H7 (cell line): ENCODE data around the gene WWC1. TPM values are rescaled to one million over a fixed set of nuclear protein-coding genes. Genes with fewer than 3 reads are reported as not detected.
"Not testable (repeated sequence)": the region's sequence is repeated elsewhere in the genome, so short reads cannot be mapped to it uniquely, and the experiment has no call there.

Experiments
- DNase-seq: peaks from one replicate; pipeline ENCODE4 v3.0.0; 2012
- H3K27me3 ChIP-seq: 2 replicates; pipeline ENCODE4 v1.6.0; 2011; ENCODE audit warnings: mild to moderate bottlenecking, low read length; ENCODE audit not compliant: control insufficient read depth, insufficient read depth
- H3K36me3 ChIP-seq: replicated peaks from 2 replicates; pipeline ENCODE4 v1.5.1; 2011; ENCODE audit warnings: low read length; ENCODE audit not compliant: control insufficient read depth, insufficient read depth
- H3K4me3 ChIP-seq: 2 replicates; pipeline ENCODE4 v1.5.1; 2011; ENCODE audit warnings: low read depth, mild to moderate bottlenecking, control low read depth, low read length, moderate library complexity; ENCODE audit not compliant: insufficient read depth
- total RNA-seq: library from RNA; depleted of rRNA; stranded (reverse); fragments of >200 nt; shearing (Covaris generic); gene quantifications from 2 replicates; pipeline ENCODE4 v1.2.3, GENCODE V29; 2014

The WWC1 gene
- total RNA-seq, 1 experiment from 2014 or later = 15.5 TPM

DNA sequence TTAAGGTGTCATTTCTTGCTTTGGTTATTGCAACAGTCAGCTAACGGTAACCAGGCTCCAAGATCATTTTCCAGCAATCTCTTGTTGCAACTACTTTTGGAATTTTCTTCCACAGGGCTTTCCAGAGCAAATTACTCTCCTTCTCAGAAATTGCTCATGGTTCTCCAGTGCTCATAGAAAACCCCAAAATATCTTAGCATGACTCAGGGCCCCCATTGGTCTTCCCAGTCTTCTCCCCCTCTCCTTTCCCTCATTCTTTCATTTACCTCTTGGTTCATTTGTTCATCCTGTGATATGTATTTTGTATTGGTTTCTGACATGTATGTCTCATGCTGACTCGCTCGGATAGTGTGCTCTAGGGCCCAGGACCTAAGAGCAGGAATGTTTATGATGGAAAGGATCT lies 35.6 kb downstream of the WWC1 start:
- Histone ChIP-seq H3K36me3 (no peaks in the 10 kb centered on the region), H3K27me3 (no peaks in the 10 kb centered on the region), H3K4me3 (no peak overlapping the region)
- DNase-seq = no peak

DNA sequence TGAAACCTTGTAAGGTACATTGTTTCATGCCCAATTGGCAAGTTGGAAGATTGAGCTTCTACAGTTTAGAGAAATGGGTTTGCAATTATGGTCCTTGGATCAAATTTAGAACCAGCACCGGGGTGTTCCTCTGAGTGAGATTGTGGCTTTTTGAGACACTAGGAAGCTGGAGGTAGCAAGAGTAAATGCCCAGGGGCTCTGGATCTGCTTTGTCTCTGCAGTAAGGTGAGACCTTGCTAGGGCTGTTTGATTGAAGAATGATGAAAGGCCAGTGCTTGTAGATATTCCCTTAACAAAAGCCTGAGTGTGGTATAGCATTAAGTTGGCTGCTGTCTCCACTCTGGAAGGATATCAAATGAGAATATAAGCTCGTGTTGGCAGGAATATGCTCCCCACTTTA lies 36.0 kb downstream of the WWC1 start:
- no peaks in the 10 kb centered on the region for H3K27me3 ChIP-seq

DNA sequence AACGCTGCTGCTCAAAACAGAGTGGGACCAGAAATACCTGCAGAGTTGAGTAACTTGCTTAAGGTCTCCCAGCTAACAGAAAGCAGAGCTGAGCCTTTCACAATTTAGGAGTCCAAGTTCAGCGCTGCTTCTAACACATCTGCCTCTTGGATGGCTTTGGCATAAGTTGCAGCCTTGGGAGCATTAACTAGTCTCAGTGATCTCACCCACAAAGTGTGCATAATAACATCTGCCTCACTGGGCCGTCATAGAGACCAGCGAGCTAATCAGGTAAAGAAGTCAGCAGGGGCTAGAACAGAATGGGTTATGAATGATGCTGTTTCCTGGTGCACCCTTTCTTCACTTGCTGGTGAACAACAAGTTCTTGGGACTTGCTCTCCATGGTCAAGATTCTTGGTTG lies 36.5 kb downstream of the WWC1 start:
- H3K27me3 ChIP-seq = no peaks in the 10 kb centered on the region
- no peak for DNase-seq
- H3K36me3 ChIP-seq = no peaks in the 10 kb centered on the region
- no peak overlapping the region for H3K4me3 ChIP-seq

More for the DNA sequence above, 36.0 kb downstream of the WWC1 start:
- Histone ChIP-seq H3K36me3 (no peaks in the 10 kb centered on the region), H3K4me3 (no peak overlapping the region)
- DNase-seq = no peak

- Histone ChIP-seq H3K4me3 (no peak overlapping the region), H3K27me3 (no peaks in the 10 kb centered on the region), H3K36me3 (no peaks in the 10 kb centered on the region)
- peak; percentile 72 for DNase-seq
Measured at GRCh38 chr5:168328814-168329213, 37.4 kb downstream of the WWC1 start.

- Histone ChIP-seq H3K27me3 (no peaks in the 10 kb centered on the region), H3K4me3 (no peak overlapping the region), H3K36me3 (no peaks in the 10 kb centered on the region)
- no peak for DNase-seq
Measured at GRCh38 chr5:168329302-168329701, 37.9 kb downstream of the WWC1 start.

- H3K4me3 ChIP-seq = no peak overlapping the region
- H3K27me3 ChIP-seq = no peaks in the 10 kb centered on the region
- no peaks in the 10 kb centered on the region for H3K36me3 ChIP-seq
- DNase-seq = no peak
Measured at GRCh38 chr5:168332042-168332441, 40.6 kb downstream of the WWC1 start.

DNA sequence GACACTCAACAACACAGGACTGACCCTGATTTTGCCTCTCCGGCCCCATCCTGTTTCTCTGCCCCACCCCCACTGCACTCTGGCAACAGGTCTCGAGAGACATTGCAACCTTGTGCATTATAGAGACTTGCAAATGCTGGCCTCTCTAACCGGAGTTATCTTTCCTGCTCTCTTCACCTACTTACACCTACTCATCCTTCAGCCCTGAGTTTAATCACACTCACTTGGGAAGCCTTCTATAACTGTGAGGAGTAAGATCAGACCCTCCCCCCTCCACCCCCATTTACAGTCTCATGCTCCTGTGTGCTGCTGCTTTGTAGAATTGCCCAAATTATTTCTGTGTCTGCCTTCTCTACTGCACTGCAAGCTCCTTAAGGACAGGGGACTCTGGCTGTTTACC lies 42.8 kb downstream of the WWC1 start:
- no peak overlapping the region for H3K4me3 ChIP-seq
- no peaks in the 10 kb centered on the region for H3K27me3 ChIP-seq
- DNase-seq = no peak
- no peaks in the 10 kb centered on the region for H3K36me3 ChIP-seq

DNA sequence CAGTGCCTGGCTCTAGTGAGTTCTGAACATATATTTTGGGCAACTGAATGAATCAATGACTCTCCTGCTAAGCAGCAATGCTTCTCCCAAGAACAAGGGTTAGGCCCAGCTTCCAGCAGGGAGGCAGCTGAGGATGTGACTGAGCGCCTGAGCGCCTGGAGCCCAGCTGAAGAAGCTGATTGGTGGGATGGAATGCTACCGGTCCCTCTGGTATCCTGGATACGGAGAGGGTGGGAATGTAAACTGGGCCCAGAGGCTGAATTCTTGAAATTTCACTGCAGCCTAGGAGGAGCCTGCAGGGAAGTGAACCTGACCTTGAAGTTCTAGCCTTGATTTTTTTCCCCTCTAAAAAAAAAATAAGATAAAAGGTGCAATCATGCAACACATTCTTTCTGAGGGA lies 43.2 kb downstream of the WWC1 start:
- DNase-seq = peak; percentile 87
- Histone ChIP-seq H3K4me3 (no peak overlapping the region), H3K36me3 (no peaks in the 10 kb centered on the region), H3K27me3 (no peaks in the 10 kb centered on the region)

DNA sequence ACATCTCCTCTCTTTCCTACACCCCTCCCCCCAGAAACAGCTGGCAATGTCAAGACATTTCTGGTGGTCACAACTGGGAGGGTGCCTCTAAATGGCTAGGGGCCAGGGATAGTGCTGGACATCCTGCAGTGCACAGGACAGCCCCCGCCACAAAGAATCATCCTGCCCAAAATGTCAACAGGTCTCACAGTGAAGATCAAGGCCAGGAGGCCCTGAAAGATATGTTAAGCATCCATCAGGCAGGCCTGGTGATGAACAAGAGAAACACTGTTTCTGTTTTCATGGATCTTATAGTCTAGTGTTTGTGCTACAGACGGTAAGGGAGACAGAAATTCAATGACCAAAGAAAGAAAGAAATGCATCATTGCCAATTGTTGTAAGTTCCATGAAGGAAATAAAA lies 45.9 kb downstream of the WWC1 start:
- H3K4me3 ChIP-seq = no peak overlapping the region
- no peak for DNase-seq
- H3K27me3 ChIP-seq = no peaks in the 10 kb centered on the region
- H3K36me3 ChIP-seq = no peaks in the 10 kb centered on the region

DNA sequence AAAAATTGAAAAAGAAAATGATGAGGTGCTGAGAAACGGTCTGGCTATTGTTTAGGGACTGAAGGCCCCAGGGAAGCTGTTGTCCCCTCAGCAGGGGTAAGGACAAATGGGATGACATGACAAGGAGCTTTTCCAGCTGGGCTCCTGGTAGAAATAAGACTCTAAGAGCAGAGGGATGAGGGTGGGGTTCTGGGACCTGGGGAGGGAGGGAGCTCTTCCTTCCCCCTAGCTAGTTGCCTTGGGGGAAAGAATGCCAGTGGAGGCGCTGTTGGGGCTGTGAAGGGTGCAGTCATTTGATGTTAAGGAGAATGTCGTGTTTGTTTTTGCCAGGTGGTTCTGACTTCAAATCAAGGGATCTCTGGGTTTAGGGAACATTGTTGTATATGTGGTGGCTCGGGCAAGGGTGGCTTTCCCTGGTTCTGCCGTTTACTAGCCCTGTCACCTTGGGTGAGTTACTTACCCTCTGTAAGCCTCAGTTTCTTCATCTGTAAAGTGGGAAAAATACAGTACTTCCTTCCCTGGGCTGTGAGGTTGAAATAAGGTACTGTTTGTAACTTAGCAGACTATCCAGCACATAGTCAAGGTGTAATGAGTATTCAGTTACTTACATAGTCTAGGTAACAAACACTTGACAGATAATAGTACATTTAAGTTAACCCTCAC lies 47.8 kb downstream of the WWC1 start:
- peak; percentile 67 for DNase-seq
- H3K27me3 ChIP-seq = no peaks in the 10 kb centered on the region
- H3K36me3 ChIP-seq = no peaks in the 10 kb centered on the region
- no peak overlapping the region for H3K4me3 ChIP-seq

GRCh38 chr5:168339772-168340140 lies 48.3 kb downstream of the WWC1 start:
- H3K27me3 ChIP-seq, H3K4me3 ChIP-seq, DNase-seq, H3K36me3 ChIP-seq: not testable (repeated sequence)

DNA sequence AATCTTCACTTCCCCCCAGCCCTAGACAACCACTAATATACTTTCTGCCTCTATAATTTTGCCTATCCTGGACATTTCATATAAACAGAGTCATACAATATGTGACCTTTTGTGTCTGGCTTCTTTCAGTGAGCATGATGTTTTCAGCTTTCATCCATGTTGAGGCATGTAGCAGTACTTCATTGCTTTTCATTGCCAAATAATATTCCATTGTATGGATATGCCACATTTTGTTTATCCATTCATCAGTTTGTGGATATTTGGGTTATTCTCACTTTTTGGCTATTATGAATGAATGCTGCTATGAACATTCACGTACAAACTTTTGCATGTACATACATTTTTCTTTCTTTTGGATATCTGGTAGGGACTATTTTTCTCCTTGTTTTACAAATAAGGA lies 49.0 kb downstream of the WWC1 start:
- no peaks in the 10 kb centered on the region for H3K36me3 ChIP-seq
- no peak overlapping the region for H3K4me3 ChIP-seq
- no peaks in the 10 kb centered on the region for H3K27me3 ChIP-seq
- DNase-seq = no peak

DNA sequence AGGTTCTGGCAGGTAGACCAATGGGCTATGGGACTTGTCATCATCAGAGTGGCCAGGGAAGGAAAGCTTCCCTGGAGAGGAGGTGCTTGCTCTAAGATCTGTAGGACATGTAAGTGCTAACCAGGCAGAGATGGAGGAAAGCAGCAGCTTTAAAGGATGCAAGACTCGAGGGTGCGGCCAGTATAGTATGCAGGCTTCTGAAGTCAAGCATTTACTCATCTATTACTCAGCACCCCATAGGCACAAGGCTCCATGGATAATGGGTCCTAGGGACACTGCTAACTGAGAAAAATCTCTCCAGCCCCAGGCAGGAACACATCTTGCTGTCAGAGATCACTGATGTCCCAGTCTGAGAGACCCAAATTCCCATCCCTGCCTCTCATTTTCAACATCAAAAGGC lies 49.7 kb downstream of the WWC1 start:
- Histone ChIP-seq H3K27me3 (no peaks in the 10 kb centered on the region), H3K36me3 (no peaks in the 10 kb centered on the region), H3K4me3 (no peak overlapping the region)
- DNase-seq = no peak

- Histone ChIP-seq H3K36me3 (no peaks in the 10 kb centered on the region), H3K4me3 (no peak overlapping the region), H3K27me3 (no peaks in the 10 kb centered on the region)
- DNase-seq = no peak
Measured at GRCh38 chr5:168342151-168342825, 50.8 kb downstream of the WWC1 start.

GRCh38 chr5:168342985-168343384 lies 51.5 kb downstream of the WWC1 start:
- no peak for DNase-seq
- no peaks in the 10 kb centered on the region for H3K27me3 ChIP-seq
- no peaks in the 10 kb centered on the region for H3K36me3 ChIP-seq
- H3K4me3 ChIP-seq = no peak overlapping the region
